Loucy (cell line): ENCODE results near the gene UPK1A.

Experiments used
- H2AFZ ChIP-seq: fragments of 200-600 bp; sonication (generic); 2 replicates; pipeline ENCODE4 v1.6.0; 2016; ENCODE audit warnings: antibody characterized with exemption, mild to moderate bottlenecking, low read length, moderate library complexity
- H3F3A ChIP-seq: fragments of 200-600 bp; 2 replicates; pipeline ENCODE4 v1.6.0; 2016; ENCODE audit warnings: antibody characterized with exemption, low read depth, mild to moderate bottlenecking
- H3K27me3 ChIP-seq: fragments of 200-600 bp; sonication (generic); 2 replicates; pipeline ENCODE4 v1.6.1; 2014; ENCODE audit warnings: low read length, mild to moderate bottlenecking; ENCODE audit not compliant: insufficient read depth, poor library complexity, severe bottlenecking
- H3K36me3 ChIP-seq: fragments of 200-600 bp; sonication (generic); 2 replicates; pipeline ENCODE4 v1.6.1; 2016; ENCODE audit warnings: low read length; ENCODE audit not compliant: insufficient read depth
- H3K4me1 ChIP-seq: fragments of 200-600 bp; sonication (generic); 2 replicates; pipeline ENCODE4 v1.5.1; 2014; ENCODE audit warnings: low read length, mild to moderate bottlenecking; ENCODE audit not compliant: insufficient read depth, poor library complexity, severe bottlenecking
- H3K4me2 ChIP-seq: fragments of 200-600 bp; sonication (generic); 2 replicates; pipeline ENCODE4 v1.6.0; 2014; ENCODE audit warnings: antibody characterized with exemption, low read length, low read depth, mild to moderate bottlenecking; ENCODE audit not compliant: poor library complexity, severe bottlenecking
- H3K4me3 ChIP-seq: fragments of 200-600 bp; sonication (generic); 2 replicates; pipeline ENCODE4 v1.5.1; 2014; ENCODE audit warnings: low read length, mild to moderate bottlenecking, mixed read lengths; ENCODE audit not compliant: poor library complexity, severe bottlenecking
- H3K79me2 ChIP-seq: fragments of 200-600 bp; sonication (generic); 2 replicates; pipeline ENCODE4 v1.6.1; 2014; ENCODE audit warnings: low read length; ENCODE audit not compliant: insufficient read depth
- H3K9ac ChIP-seq: fragments of 200-600 bp; sonication (generic); 2 replicates; pipeline ENCODE4 v1.6.0; 2014; ENCODE audit warnings: mild to moderate bottlenecking, low read depth, low read length, moderate library complexity; ENCODE audit not compliant: poor library complexity, severe bottlenecking
- H3K9me2 ChIP-seq: fragments of 200-600 bp; sonication (generic); replicated peaks from 2 replicates; pipeline ENCODE4 v1.6.1; 2016; ENCODE audit warnings: low read depth, low read length, mixed read lengths
- H3K9me3 ChIP-seq: fragments of 200-600 bp; sonication (generic); 2 replicates; pipeline ENCODE4 v1.6.1; 2014; ENCODE audit warnings: mild to moderate bottlenecking, antibody characterized with exemption, low read length, low read depth; ENCODE audit not compliant: insufficient read depth
- H4K20me1 ChIP-seq: fragments of 200-600 bp; sonication (generic); 2 replicates; pipeline ENCODE4 v1.6.0; 2014; ENCODE audit warnings: antibody characterized with exemption, low read length, mild to moderate bottlenecking; ENCODE audit not compliant: insufficient read depth, poor library complexity, severe bottlenecking
- CTCF ChIP-seq: fragments of 200-600 bp; sonication (generic); conservative IDR thresholded peaks from 2 replicates; pipeline ENCODE4 v1.5.1; 2014; ENCODE audit warnings: mild to moderate bottlenecking, antibody characterized with exemption, low read length
- EZH2phosphoT487 ChIP-seq: fragments of 200-600 bp; IDR thresholded peaks from 2 replicates; pipeline ENCODE4 v1.6.1; 2018; ENCODE audit warnings: antibody characterized with exemption, mild to moderate bottlenecking, moderate library complexity, borderline replicate concordance

The UPK1A gene

GRCh38 chr19:35719402-35720162 is 53.3 kb downstream of the UPK1A start:
- H2AFZ ChIP-seq, result no peak overlapping the region
- peaks cover 27% of the 10 kb centered on the region for H3K4me1 ChIP-seq
- peak overlapping the region; percentile 85 for H3K9ac ChIP-seq
- TF ChIP-seq CTCF, result no peak
- TF ChIP-seq EZH2phosphoT487, result no peak
- no peaks in the 10 kb centered on the region for H3F3A ChIP-seq
- H3K9me3 ChIP-seq, result no peaks in the 10 kb centered on the region
- peaks cover 27% of the 10 kb centered on the region for H4K20me1 ChIP-seq
- H3K4me2 ChIP-seq, result peak overlapping the region; percentile 92
- peak overlapping the region; percentile 86 for H3K4me3 ChIP-seq
- no peaks in the 10 kb centered on the region for H3K27me3 ChIP-seq
- H3K79me2 ChIP-seq, result peaks cover 51% of the 10 kb centered on the region
- no peaks in the 10 kb centered on the region for H3K9me2 ChIP-seq
- peaks cover 28% of the 10 kb centered on the region; the same call in 1 of the 2 replicates for H3K36me3 ChIP-seq

GRCh38 chr19:35720163-35720524 is 53.8 kb downstream of the UPK1A start:
- H2AFZ ChIP-seq, result no peak overlapping the region
- peaks cover 25% of the 10 kb centered on the region for H3K4me1 ChIP-seq
- H3K9ac ChIP-seq, result no peak overlapping the region
- no peaks in the 10 kb centered on the region for H3F3A ChIP-seq
- no peaks in the 10 kb centered on the region for H3K9me3 ChIP-seq
- peaks cover 50% of the 10 kb centered on the region for H3K79me2 ChIP-seq
- peaks cover 27% of the 10 kb centered on the region for H4K20me1 ChIP-seq
- H3K36me3 ChIP-seq, result peaks cover 33% of the 10 kb centered on the region; the same call in 1 of the 2 replicates
- no peaks in the 10 kb centered on the region for H3K9me2 ChIP-seq
- no peak for TF ChIP-seq CTCF
- TF ChIP-seq EZH2phosphoT487, result no peak
- H3K27me3 ChIP-seq, result no peaks in the 10 kb centered on the region
- peak overlapping the region; percentile 92 for H3K4me2 ChIP-seq
- H3K4me3 ChIP-seq, result no peak overlapping the region

- no peak overlapping the region for H3K4me2 ChIP-seq
- peaks cover 27% of the 10 kb centered on the region for H4K20me1 ChIP-seq
- no peaks in the 10 kb centered on the region for H3F3A ChIP-seq
- peaks cover 38% of the 10 kb centered on the region; the same call in 1 of the 2 replicates for H3K36me3 ChIP-seq
- TF ChIP-seq CTCF, result no peak
- TF ChIP-seq EZH2phosphoT487, result no peak
- no peak overlapping the region for H2AFZ ChIP-seq
- no peaks in the 10 kb centered on the region for H3K9me3 ChIP-seq
- H3K4me1 ChIP-seq, result peaks cover 20% of the 10 kb centered on the region
- no peak overlapping the region for H3K4me3 ChIP-seq
- H3K9ac ChIP-seq, result no peak overlapping the region
- H3K79me2 ChIP-seq, result peaks cover 45% of the 10 kb centered on the region
- H3K27me3 ChIP-seq, result no peaks in the 10 kb centered on the region
- H3K9me2 ChIP-seq, result no peaks in the 10 kb centered on the region
Observed at GRCh38 chr19:35720648-35721047, 54.3 kb downstream of the UPK1A start.
